ENCODE measurements around the gene BTG4.

DNA sequence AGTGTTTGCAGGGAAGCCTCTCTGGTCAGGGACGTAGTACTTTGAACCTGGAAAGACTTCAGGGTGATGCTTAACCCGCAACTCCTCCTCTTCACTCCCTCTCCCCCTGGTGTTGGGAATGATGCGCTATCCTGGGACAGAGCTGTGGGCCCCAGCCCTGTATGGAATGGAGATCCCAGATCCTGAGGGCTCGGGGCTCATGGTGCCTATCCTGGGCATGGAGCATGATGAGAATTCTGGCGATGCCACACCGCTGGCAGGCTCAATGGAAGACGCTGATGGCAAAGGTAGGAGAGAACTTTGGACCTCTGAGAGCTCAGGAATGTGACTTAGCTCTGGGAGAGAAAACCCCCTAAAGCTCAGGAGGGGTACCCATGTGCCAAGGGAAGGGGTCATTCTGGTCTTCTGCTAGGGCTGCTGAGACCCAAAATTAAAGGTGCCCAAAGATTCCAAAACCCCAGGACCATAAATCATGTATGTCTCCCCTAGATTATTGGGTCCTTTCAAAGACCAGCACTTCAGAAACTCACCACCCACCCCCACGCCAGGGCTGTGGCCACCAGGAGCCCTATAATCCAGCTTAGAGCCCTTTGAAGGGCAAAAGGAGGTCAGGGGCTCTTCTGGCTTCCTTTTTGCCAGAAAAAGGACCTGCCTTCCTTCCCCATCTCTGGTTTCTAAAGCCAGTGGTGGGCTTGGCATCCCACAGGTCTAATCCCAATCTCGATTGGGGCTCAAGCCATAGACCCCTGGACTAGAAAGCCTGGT lies 52.5 kb downstream of the BTG4 start:
- TF ChIP-seq EZH2 (IDR thresholded peaks at IDR 0.05; ENCODE audit: borderline replicate concordance, low read length): no peak
- TF ChIP-seq, protein P1, sequence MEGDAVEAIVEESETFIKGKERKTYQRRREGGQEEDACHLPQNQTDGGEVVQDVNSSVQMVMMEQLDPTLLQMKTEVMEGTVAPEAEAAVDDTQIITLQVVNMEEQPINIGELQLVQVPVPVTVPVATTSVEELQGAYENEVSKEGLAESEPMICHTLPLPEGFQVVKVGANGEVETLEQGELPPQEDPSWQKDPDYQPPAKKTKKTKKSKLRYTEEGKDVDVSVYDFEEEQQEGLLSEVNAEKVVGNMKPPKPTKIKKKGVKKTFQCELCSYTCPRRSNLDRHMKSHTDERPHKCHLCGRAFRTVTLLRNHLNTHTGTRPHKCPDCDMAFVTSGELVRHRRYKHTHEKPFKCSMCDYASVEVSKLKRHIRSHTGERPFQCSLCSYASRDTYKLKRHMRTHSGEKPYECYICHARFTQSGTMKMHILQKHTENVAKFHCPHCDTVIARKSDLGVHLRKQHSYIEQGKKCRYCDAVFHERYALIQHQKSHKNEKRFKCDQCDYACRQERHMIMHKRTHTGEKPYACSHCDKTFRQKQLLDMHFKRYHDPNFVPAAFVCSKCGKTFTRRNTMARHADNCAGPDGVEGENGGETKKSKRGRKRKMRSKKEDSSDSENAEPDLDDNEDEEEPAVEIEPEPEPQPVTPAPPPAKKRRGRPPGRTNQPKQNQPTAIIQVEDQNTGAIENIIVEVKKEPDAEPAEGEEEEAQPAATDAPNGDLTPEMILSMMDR (conservative IDR thresholded peaks at IDR 0.05 in 1 of 2, IDR thresholded peaks at IDR 0.05 in 1 of 2; ENCODE audit: extremely low read depth in 1 of 2, insufficient read depth in 1 of 2, low read depth in 1 of 2, low read length in 2 of 2): no peak

All from mammary epithelial cell (primary cell).